GM21619 (cell line): ENCODE results near the gene SH3GLB1.
"Not testable (repeated sequence)": the region's sequence is repeated elsewhere in the genome, so short reads cannot be mapped to it uniquely, and the experiment has no call there.

Experiments used
- ATAC-seq: cut with Tn5 transposase; IDR thresholded peaks from one replicate; pipeline ENCODE4 v1.9.1; 2021; ENCODE audit not compliant: unreplicated experiment

SH3GLB1 gene

DNA sequence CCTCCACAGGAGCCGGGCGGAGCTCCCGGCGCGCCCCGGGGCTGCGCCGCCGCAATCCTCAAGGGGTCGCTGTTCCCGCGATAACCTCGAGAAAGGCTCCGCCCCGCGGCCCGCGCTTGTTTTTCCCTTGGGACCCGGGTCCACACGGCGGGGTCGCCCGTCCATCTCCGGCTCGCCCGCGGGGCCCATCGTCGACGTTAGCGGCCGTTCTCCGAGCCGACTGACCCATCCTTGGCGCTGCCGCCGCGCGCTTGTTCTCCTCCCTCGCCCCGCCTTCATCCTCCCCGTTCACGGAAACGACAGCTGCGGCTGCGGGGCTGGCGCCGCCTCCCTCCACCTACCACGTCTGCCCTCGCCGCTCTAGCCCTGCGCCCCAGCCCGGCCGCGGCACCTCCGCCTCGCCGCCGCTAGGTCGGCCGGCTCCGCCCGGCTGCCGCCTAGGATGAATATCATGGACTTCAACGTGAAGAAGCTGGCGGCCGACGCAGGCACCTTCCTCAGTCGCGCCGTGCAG lies at the start of gene SH3GLB1:
Gene SH3GLB1, plus strand, starts transcription at position 119 of the 514 bp plus-strand sequence. Its CDS starts 324 bp downstream, at position 443.
- ATAC-seq: peak; percentile 85

DNA sequence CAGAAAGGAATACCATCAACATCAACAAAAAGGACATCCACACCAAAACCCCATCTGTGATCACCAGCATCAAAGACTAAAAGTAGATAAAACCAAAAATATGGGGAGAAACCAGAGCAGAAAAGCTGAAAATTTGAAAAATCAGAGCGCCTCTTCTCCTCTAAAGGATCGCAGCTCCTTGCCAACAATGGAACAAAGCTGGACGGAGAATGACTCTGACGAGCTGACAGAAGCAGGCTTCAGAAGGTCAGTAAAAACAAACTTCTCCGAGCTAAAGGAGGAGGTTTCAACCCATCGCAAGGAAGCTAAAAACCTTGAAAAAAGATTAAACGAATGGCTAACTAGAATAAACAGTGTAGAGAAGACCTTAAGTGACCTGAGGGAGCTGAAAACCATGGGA lies 46.0 kb upstream of the SH3GLB1 start:
- not testable (repeated sequence) for ATAC-seq

DNA sequence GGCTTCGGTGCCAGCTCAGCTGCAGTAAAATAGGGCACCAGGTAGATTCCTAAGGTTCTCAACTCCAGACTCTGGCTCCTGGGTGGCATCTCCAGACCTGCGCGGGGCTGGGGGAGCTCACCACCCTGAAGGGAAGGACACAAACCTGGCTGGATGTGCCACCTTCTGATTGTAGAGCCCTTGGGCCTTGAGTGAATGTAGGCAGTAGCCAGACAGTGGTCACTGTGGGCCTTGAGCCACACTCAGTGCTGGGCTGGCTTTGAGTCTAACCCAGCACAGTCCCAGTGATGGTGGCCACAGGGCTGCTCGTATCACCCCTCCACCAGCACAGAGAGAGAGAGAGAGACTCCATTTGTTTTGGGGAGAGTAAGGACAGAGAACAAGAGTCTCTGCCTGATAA lies 38.0 kb upstream of the SH3GLB1 start:
- no peak for ATAC-seq

DNA sequence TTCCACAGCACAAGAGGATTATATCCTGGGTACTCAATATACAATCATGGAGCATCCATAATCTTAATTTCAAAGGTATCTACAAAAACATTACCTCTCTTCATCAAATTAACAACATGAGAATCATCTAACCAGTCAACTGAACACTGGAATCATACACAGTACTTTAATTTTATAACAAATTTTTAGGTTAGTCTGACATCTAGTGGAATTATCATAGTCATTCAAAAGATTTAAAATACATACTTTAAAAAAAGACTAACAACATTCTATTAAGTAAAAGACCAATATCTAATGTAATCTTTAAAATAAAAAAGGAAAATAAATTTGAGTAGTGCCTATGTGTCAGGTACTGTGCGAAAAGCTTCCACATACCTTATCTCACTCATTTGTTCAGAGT lies 16.8 kb upstream of the SH3GLB1 start:
- ATAC-seq: no peak

DNA sequence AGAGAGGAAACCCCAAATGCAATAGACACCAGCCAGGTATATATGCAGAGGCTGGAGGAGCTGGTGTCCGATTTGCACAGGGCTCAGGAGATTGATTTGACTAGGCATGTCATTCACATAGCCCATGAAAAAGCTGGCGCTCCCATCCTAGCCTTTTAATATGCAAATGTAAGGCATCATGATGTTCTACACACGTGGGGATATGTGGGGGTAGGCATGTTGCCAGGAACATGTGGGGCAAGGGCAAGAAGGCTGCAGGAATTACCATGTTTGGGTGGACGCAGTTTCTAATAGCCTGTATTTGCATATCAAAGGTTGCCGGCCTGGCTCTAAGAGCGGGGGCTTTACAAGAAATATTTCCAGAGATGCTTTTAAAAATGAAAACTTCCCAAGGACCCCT lies 11.7 kb upstream of the SH3GLB1 start:
- no peak for ATAC-seq

DNA sequence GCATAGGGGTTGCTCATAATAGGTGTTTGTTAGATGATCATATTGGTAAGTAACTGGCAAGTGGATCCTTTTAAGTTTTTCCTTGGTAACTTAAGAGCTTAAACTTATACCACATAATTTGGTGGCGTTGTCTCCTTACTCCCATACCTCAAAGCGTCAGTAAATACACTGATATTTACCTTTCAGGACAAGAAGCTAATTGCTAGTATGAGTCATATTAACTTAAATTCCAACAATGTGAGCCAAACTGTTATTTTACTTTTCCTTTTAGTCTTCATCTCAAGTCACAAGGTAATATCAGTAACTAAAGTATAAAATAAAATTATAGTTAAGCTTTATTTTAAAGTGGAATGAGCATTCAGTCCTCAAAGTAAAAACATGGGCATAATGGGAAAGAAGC lies 9.0 kb upstream of the SH3GLB1 start:
- ATAC-seq: no peak

DNA sequence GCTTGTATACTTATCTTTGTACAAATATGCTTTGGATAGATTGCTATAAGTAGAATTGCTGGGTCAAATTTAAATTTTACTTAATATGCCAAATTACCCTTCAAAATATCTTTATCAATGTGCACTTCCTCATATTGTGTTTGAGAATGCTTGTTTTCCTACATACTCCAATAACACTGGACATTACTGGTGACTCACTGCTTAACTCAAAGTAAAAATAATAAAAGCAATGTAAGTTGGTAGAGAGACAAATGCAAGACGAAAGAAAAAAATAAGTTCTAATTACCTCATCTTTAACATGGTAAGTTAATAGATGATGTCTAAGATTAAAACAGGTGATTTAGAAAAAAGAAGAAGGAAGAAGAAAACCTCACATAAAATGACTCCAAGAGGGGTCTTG lies 7.9 kb upstream of the SH3GLB1 start:
- no peak for ATAC-seq

DNA sequence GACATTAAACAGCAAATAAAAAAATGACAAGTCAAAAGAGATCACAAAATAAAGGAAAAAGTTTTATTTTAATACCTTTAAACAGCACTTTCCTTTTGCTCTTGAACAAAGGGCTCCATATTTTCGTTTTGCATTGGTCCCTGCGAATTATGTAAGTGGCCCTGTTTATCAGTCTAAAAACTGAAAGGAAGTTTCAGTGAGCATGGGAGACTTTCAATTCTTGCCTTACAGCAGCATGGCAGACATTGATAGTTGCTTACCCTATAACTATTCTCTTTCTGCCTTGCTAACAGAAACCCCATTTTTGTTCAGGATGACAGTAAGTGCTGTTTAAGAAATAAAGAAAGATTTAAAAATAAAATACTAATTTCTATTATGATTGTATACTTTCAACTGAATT lies 5.2 kb upstream of the SH3GLB1 start:
- no peak for ATAC-seq

DNA sequence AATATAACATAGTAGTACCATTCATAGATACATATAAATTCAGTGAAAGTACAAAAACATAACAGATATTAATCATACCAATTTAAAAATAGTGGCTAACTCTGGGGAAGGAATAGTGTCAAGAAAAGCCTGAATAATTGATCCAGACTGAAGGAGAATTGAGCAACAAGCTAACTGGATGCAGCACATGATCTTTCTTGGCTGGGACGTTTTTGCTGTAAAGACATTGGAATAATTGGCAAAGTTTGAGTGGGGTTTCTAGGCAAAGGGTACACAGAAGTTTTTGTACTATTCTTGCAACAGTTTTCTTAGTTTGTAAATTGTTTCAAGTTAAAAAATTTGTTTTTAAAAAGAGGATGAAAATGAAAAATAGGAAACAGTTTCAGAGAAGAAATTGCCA lies 2.6 kb upstream of the SH3GLB1 start:
- ATAC-seq: no peak

DNA sequence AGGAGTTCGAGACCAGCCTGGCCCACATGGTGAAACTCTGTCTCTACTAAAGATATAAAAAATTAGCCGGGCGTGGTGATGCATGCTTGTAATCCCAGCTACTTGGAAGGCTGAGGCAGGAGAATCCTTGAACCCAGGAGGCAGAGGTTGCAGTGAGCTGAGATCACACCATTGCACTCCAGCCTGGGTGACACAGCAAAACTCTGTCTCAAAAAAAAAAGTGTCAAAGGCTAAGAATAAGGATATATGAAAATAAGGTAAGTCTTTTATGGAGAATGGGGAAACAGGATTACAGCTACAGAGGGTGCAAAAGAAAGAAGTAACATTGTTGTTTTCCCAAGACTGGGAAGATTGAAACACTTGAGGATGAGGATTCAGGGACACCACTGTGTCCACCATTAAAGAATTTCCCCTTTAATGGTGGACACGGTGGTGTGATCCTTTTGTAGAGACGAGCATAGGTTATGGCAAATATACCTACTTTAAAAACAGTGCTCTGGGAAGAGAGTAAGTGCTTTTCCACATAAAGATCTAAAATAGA lies 1.4 kb upstream of the SH3GLB1 start:
- not testable (repeated sequence) for ATAC-seq

DNA sequence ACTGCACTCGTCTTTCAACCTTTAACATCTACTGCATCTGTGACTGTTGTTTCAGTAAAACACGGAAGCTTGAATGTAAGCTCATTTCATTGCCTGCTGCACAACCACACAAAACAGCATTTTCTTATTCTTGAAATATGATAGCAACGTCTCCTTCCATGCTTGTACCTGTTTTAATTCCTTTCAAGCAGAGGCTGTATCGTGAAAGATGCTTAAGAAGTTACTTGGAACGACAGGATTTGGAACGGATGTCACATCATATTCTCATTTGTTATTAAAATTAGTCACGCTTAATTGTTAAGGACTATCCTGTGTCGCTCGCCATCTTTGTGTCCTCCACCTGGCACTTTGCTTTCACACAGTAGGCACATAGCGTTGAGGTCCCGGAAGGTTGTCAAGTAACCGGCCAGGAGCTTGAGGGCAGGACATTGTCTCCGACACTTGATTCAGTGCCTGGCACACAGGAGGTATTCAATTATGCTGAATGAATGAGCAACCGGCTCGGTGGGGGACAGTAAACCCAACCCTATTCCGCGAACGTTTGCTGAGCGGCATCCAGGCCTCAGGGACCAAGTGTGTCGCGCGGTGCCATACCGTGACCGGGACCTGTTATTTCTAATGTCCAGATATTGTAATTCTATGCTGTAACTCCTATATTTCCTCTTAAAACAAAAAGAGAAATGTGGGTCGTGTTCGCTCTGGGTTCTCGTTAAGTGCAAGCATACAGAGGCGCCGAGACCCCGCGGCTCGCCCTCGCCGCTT lies 499 bp upstream of the SH3GLB1 start:
- ATAC-seq: peak; percentile 29

DNA sequence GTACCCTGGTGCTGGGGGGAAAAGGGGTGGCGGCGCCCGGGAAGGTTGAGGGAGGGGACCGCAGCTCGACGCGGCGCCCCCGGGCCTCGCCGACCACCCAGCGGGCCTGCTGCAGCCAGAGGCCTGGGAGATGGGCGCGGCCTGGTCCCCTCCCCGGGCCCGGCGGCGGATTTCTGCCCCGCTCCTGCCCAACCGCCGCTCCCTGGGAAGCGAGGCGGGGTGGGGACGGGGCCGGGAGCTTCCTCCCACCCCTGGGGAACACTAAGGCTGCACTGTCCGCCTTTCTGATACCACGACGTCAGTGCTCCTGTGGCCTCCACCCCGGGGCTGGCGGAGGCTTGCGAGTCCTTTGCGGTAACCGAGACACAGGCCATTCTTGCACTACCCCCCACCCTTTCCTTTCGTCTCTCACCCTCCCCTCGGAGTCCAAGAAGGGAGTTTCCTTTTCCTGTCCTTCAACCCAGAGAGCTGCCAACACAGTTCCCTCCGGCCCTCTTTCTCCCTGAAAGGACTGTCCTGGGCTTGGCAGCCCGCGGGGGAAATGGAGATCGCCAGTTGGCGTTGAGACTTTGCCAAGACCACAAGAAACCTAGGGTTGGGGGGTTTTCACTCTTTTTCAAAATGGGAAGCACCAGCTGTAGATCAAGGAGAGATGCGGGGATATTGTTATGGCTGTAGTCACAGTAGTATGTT lies 742 bp downstream of the SH3GLB1 start:
- ATAC-seq: peak; percentile 32

DNA sequence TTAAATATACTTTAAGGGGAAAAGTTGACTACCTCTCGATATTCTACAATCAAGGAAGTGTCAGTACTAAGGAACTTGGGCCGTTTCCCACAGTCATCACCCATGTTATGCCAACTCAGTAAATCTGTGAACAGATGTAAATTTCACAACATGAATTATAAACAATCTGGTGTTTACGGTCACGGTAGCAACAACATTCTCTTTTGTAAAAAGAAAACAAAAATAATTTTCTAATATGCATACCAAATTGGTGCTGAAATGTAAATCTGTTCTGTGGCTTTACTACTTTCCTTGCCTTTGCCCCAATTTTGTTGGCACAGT lies 1.2 kb downstream of the SH3GLB1 start:
- ATAC-seq: no peak

DNA sequence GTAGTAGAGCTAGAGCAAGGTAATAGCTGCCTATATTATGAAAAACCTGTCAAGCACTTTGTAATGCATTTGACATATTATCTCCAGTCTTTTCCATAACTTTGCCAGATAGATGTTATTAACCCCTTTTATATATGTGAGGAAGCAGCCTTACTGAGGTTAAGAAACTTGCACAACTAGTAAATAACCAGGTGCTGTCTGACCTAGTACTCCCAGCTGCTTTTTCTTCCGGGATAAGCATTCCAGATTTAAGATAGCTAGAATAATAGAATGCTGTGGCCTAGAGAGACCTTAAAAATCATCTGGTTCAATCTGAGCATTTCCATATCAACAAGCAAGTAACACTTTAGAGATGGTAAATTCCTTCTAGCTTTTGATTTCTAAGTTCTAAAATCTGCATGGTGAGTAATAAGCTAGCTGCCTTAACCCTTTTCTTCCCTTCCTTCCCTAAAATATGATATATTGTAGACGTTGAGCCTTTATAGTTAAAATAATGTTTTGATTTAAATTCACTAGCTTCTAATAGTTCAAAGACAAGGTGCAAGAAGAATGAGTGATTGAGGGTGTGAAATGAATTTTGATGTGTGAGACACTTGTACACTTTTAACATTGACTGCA lies 1.8 kb downstream of the SH3GLB1 start:
- no peak for ATAC-seq

DNA sequence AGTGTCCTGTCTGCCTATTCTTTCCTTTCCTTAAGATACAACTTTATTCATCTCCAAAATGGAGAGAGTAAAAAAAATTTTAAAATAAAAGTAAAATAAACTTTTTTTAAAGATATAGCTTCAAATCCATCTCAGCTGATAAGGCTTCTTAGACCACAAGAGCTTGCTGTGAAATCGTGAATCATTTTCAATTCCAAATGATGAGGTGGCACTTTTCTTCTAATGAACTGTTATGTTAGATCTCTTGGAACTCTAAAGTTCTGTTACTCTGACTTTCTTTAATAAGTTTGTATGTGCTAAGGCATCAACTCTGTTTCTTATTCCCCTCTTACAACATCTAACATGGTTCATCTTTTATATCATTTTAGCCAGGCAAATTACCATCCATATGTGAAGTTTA lies 4.5 kb downstream of the SH3GLB1 start:
- ATAC-seq: no peak

DNA sequence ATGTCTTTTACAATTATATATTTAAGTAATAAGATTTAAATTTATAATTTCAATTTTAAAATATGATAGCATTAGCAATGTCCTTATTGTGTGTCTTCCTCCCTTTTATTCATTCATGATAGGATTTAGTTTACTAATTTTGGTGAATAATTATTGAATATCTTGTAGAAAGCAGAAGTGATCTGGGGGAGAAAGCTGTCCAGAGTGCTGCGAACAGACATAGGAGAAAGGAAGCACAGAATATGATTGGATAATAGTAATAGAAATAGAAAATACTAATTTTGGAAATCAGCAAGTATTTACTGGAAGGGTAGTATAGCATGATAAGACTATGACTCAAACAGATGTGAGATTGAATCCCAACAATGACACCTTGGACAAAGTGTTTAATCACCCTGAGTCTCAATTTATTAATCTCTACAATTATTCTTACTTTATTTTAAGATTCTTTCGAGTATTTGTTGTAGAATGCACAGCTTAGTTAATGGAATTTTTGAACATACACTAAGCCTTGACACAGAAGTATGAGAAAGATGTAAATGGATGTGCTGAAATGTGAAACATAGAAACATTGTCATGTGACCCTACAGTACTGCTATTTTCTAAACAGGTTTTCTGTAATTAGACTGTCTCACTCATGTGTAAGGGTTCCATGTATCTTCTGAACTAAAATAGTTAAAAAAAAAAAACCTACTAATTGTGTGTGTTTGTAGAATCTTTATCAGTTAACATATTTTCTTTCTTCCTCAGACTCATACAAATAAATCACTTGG lies 7.9 kb downstream of the SH3GLB1 start:
- no peak for ATAC-seq

DNA sequence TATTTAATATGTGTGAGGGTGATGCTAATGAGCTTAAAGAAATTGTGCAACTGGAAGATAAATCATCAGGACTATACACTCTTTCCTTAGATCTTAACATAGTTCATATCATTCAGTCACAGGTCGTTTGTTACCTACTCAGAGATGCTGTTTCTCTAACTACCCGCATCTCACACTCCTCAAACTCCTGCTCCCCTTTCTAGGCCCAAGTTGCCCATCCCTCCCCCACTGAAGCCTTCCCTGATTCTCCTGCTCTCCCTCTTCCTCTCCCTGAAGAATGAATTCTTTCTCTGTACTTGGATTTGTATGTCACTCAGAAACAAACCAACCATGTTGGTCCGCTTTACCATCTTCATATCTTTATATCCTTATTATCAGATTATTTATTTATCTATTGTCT lies 9.1 kb downstream of the SH3GLB1 start:
- no peak for ATAC-seq

DNA sequence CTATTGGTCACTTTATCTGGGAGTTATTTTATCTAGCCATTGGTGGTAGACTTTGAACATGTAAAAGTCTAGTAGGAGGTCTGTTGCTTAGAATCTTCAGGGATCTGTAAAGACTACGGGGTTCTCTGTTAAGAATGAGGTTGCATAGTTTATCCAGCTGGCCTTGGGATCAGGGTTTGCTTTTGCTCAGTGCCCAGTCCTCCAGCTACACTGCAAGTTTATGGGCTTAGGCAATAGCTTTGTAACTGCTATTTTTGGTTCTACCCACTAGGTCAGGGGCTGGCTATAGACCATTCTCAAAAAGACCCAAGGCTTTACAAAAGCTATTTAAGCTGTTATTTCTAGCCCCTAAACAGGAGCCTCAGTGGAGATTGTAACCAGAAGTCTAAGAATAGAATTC lies 9.8 kb downstream of the SH3GLB1 start:
- ATAC-seq: no peak

DNA sequence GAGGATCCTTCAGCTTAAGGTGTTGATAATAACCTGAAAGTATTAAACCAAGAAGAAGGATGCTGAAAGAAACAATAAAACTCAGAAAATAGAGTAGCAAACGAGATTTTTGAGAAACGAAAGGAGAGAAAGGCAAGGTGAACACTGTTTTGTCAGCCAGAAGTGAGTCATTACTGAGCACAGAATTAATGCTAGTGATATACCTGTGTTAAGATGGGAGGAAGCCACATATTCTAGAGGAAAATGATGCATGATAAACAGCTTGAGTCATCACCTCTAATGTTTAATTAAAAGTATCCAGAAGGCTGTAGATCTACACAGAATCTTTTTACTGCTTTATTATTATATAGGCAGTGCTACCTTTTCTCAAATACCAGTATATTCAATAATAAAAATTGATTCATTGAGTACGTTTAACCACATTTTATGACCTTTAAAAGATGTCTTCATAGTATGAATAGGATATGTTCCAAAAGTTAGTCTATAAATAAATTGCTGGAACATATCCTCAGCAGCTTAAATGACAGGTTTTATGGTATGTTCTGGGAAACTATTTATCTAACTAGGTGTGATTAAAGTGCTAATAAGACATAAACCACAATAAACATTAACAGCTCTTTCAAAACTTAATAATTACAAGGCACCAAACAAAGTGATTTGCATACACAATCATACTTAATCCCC lies 10.3 kb downstream of the SH3GLB1 start:
- ATAC-seq: no peak

DNA sequence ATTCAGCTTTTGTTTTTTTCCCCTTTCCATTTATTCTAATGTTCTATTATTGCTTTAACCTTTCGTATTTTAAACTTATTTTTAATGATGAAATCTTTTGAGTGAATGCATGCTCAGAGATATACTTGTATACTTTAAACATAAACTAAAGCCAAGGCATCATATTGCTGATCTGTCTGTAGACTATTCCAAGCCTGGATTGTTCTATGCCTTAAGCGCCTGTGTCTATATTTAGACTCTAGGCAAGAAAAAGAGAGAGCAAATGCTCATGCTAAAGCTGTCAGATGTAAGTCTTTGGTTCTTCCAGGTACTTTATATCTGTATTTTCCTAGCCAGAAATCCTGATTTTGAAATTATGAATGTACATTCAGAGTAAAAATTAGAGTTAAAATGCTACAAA lies 14.4 kb downstream of the SH3GLB1 start:
- no peak for ATAC-seq

DNA sequence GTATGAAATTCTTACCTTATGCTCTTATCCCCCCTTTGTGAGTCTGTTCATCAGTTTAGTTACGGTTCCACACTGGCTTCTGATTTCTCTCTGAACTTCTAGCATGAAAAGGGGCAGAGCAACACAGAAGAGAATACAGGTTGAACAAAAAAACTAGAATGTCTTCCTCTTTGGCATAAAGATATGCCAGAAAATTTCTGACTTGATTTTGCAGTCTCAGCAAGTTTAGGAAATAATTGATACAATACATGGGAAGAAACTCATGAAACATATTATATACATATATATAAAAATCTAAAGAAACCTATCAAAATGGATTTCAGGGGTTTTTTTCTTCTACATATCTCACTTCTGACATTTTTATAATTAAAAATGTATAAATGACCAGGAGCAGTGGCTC lies 27.0 kb downstream of the SH3GLB1 start:
- ATAC-seq: no peak
